HG03460 (cell line): ENCODE measurements around the gene SET.

Source experiments
- ATAC-seq: cut with Tn5 transposase; IDR thresholded peaks from one replicate; pipeline ENCODE4 v1.9.1; 2021; ENCODE audit not compliant: unreplicated experiment

The SET gene

DNA sequence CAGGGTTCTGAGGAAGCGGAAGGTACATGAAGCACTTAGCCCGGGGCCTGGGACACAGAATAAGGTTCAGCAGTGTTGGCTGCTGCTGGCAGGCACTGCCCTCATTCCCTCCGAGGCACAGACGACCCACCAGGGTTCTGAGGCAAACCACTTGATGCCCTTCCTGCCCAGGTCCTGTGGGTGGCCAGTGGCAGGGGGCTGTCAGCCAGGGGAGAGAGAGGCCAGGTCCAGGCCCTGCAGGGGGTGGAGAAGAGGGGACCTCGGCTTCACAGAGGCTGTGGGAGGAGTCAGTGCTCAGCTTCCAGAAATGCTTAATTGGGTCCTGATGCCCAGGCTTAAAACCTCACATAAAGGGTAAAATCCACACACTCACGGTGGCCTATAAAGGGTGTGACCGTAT lies 39.3 kb downstream of the SET start:
- no peak for ATAC-seq

DNA sequence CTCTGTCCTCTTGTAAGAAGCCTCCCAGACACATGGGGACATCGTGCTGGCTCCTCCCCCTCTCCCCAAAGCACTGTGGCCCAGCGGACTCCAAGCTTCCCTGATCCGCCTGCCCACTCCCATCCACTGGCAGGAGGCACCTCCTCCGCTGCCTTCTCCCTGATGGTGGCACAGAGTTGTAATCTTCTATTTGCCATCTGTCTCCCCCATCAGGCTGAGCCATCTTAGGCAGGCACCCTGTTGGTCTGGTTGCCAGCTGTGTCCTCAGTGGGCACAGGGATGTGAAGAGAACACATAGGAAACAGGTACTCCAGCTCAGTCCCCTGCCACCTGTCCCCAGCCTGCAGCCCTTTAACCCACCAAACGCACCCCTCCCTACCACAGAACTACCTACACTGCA lies 40.3 kb downstream of the SET start:
- no peak for ATAC-seq

DNA sequence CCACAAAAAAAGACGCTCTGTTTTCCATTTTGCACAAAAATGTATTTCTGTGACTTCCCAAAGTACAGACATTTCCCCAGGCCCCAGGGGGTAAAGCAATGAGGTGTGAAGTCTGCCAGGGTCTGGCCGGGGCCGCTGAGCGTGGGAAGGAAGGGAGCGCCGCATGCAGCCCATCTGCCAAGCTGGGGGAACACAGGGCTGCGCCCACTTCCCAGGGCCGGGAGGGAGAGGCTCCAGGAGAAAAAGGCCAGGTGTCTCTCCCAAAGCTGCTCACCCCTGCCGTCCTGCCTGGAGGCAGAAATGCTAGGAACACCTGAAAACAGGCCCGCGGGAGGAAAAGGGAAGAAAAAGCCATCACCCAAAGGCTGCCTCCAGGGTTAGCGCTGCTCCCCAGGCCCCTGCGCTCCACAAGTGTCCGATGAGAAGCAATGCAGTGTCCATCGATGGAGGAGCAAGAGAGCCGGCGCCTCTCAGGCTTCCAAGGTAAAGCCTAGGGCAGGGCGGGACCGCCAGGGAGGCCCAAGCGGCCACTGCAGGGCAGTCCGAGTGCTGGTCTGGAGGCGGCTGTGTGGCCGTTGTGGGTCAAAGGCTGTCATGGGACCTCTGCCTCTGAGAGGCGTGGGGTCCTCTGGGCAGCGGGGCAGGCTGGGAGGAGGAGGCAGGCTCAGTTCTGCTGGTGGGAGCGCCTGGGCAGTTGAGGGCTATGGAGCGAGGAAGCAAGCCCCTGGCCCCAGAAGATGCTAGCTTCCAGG lies 40.9 kb downstream of the SET start:
- ATAC-seq = no peak

DNA sequence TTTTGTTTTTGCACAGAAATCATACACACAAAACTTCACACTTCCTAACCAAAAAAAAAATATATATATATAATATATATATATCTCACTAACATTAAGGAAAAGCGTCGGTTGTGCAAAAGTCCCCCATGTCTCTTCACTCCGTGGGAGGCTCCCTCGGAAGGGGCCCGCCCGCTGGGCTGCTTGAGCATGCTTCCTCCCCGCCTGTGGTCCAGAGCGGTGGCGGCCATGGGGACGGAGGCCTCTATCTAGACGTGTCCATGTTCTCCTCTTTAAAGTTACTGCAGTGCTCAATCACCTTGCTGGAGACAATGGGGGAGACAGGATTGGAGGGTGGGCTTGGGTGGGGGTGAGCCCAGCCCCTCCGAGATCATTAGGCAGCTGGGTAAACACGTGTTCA lies 42.1 kb downstream of the SET start:
- ATAC-seq = no peak

DNA sequence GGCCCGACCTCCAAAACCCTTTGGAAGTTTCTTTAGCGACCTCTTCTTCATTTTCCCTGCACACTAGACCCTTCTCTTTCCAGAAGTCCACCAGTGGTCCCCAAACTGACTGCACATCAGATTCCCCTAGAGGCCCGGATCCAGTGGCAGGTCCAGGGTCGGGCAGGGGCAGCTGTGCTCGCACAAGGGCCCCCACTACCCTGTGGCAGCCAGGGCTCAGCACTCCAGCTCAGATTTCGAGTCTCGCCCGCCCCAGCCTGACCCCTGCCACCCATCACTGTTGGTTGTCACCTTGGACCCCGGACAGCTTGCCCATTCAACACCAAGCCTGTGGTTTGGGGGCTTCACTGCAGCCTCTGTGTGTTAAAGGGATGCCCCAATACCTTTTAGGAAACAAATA lies 42.7 kb downstream of the SET start:
- ATAC-seq = no peak

DNA sequence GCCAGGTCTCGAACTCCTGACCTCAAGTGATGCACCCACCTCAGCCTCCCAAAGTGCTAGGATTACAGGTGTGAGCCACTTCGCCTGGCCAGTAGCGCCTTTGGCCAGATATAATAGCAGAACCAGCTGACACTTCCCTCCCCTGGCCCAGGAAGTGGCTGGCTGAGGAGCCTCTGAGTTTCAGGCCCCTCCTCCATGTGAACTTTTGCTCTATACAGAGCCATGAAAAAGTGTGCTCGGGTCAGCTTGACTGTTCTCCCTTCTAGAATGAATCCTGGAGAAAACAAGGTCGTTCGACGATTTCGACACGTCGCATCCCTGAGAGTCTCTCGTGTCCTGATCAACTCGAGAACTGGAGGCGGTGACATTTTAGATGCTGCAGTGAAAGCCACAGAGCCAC lies 43.6 kb downstream of the SET start:
- no peak for ATAC-seq

DNA sequence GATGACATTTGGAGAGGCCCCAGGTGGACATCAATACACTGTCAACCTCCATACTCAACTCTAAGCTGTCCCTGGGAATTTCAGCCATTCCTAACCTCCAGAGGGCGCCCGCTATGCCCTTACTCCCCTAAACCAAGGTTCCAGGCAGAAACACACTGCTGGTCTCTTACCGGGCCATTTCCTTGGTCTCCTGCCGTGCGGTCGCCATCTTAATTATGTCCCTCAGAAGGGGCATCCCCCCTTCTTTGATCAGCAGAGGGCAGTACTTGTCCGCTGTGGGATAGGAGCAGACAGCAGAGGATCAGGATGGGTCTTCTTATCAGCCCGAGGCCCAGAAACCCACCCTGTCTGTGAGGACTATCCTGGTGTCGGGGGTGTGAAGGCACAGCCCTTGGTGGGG lies 44.2 kb downstream of the SET start:
- ATAC-seq = no peak

DNA sequence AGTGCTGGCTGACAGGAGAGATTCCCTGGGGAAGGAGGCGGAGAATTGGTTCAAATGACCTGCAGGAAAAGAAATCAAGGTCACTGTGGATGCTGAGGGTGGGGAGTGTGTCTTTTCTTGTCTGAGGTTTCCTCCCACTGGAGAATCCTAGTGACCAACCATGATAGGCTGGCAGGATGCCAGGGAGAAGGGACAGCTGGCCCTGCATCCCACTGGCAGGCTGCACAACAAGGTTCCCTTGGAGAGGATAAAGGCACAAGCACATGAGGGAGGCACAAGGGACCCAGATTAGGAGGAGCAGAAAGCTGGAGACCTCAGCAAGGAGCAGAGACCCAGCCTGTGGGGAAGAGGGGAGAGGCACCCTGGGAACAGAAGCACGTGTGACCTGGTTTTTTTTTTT lies 46.4 kb downstream of the SET start:
- ATAC-seq = no peak

DNA sequence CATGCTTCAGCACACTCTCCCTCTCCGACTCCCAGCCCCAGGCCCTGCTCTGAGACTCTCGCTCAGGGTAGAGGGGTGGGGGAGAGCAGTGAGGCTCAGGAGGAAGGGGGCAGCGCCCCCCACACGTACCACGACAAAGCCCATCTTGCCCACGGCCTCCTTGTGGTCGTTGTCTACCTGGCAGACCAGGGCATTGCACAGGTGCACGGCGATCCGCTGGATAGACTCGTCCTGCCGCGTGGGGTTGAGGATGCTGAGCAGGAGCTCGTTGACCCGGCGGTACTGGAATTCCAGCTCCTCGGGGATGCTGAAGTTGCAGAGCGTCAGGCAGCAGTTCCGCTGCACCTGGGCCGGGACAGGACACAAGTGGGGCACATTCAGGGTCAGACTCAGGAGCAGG lies 53.4 kb downstream of the SET start:
- no peak for ATAC-seq

DNA sequence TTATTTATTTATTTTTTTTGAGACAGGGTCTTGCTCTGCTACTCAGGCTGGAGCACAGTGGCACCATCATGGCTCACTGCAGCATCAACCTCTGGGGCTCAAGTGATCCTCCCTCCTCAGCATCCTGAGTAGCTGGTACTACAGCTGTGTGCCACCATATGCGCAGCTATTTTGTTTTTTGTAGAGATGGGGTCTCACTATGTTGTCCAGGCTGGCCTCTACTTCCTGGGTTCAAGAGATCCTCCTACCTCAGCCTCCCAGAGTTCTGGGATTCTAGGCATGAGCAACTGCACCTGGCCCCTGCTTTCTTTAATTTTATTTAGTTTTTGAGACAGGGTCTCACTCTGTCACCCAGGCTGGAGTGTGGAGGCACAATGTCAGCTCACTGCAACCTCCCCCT lies 54.4 kb downstream of the SET start:
- ATAC-seq = no peak
